ENCODE measurements around the gene CKM. TPM values are rescaled to one million over a fixed set of nuclear protein-coding genes. Genes with fewer than 3 reads are reported as not detected.
"Not testable (repeated sequence)": the region's sequence is repeated elsewhere in the genome, so short reads cannot be mapped to it uniquely, and the experiment has no call there.

The CKM gene
- total RNA-seq, 4 donors from 2014 or later = 0.66 to 1.4 (median 1.1) TPM; not detected in 1

DNA sequence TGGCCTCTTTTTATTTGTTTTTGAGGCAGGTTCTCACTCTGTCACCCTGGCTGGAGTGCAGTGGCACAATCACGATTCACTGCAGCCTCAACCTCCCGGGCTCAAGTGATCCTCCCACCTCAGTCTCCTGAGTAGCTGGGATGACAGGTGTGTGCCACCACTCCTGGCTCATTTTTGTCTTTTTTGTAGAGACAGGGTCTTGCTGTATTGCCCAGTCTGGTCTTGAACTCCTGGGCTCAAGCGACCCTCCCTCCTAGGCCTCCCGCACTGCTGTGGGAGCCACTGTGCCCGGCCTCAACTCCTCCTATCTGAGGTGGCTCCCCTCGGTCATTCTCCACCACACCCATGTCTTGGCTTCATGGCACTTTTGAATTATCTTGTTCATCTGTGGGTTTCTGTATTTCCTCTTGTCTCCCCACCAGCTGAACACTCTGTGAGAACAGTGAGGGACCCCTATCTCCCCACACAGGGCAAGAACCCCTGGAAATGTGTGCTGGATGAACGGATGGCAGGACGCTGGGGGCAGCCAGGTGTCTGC, 7.9 kb downstream of the CKM start:
- Histone ChIP-seq H3K27ac (replicated peaks in 1 of 4) (no peak overlapping the region), H3K27me3 (peaks cover 0 to 13% (median 0%) of the 10 kb centered on the region in 4 donors), H3K4me1 (peaks cover 0 to 3% (median under 1%) of the 10 kb centered on the region in 4 donors), H3K9me3 (no peaks in the 10 kb centered on the region), H3K4me3 (no peak overlapping the region), H3K36me3 (peaks cover 0 to 53% (median 0%) of the 10 kb centered on the region in 4 donors)
- no peak for DNase-seq (ENCODE audit: extremely low spot score)
- no peak for TF ChIP-seq POLR2A (IDR thresholded peaks at IDR 0.05; ENCODE audit: low read depth)
- no peak for TF ChIP-seq EP300 (IDR thresholded peaks at IDR 0.05)
- TF ChIP-seq, protein P1, sequence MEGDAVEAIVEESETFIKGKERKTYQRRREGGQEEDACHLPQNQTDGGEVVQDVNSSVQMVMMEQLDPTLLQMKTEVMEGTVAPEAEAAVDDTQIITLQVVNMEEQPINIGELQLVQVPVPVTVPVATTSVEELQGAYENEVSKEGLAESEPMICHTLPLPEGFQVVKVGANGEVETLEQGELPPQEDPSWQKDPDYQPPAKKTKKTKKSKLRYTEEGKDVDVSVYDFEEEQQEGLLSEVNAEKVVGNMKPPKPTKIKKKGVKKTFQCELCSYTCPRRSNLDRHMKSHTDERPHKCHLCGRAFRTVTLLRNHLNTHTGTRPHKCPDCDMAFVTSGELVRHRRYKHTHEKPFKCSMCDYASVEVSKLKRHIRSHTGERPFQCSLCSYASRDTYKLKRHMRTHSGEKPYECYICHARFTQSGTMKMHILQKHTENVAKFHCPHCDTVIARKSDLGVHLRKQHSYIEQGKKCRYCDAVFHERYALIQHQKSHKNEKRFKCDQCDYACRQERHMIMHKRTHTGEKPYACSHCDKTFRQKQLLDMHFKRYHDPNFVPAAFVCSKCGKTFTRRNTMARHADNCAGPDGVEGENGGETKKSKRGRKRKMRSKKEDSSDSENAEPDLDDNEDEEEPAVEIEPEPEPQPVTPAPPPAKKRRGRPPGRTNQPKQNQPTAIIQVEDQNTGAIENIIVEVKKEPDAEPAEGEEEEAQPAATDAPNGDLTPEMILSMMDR (IDR thresholded peaks at IDR 0.05) = no peak
- TF ChIP-seq POLR2AphosphoS5 (IDR thresholded peaks at IDR 0.05) = no peak
- 77% methylated on average over 8 of the region's 8 CpGs for WGBS
- intact Hi-C loops (cut with DNase I) = no loop called here

DNA sequence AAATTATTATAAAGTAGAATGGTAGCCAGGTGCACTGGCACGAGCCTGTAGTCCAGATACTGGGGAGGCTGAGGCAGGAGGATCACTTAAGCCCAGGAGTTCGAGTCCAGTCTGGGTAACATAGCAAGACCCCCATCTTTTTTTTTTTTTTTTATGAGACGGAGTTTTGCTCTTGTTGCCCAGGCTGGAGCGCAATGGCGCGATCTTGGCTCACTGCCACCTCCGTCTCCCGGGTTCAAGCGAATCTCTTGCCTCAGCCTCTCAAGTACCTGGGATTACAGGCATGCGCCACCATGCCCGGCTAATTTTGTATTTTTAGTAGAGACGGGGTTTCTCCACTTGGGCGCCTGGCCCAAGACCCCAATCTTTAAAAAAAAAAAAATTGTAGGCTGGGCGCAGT, 10.4 kb downstream of the CKM start:
- H3K9me3 ChIP-seq; H3K27ac ChIP-seq (replicated peaks in 1 of 4); H3K4me3 ChIP-seq; DNase-seq (ENCODE audit: extremely low spot score); H3K4me1 ChIP-seq; intact Hi-C loops (cut with DNase I): not testable (repeated sequence)
- Histone ChIP-seq H3K36me3 (peaks cover 0 to 40% (median 0%) of the 10 kb centered on the region in 4 donors), H3K27me3 (peaks cover 0 to 19% (median 0%) of the 10 kb centered on the region in 4 donors)
- WGBS = 93% methylated on average over 14 of the region's 14 CpGs

DNA sequence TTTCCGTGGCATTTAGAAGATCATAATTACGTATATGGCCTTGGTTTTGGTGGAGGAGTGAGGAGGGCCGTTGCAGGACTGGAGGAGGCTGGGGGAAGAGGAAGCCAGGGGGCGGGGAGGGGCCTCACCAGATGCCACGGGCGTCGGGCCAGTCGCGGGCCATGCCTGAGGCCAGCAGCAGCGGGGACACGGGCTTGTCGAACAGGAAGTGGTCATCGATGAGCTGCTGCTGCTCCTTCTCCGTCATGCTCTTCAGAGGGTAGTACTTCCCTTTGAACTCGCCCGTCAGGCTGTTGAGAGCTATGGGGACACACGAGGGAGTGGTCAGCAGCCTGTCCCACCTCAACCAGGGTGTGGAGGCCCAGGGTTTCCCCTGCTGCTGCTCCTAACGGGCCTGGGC, 11.1 kb downstream of the CKM start:
- peaks cover 0 to 4% (median 2%) of the 10 kb centered on the region in 4 donors for H3K4me1 ChIP-seq
- DNase-seq (ENCODE audit: extremely low spot score) = no peak
- no peak for TF ChIP-seq POLR2AphosphoS5 (IDR thresholded peaks at IDR 0.05)
- no peak for TF ChIP-seq POLR2A (IDR thresholded peaks at IDR 0.05; ENCODE audit: low read depth)
- no peak for TF ChIP-seq EP300 (IDR thresholded peaks at IDR 0.05)
- TF ChIP-seq, protein P1 (IDR thresholded peaks at IDR 0.05) = no peak
- H3K9me3 ChIP-seq = no peaks in the 10 kb centered on the region
- peaks cover 0 to 40% (median 0%) of the 10 kb centered on the region in 4 donors for H3K36me3 ChIP-seq
- no peak overlapping the region for H3K27ac ChIP-seq (replicated peaks in 1 of 4)
- no peak overlapping the region for H3K4me3 ChIP-seq
- peaks cover 0 to 20% (median 0%) of the 10 kb centered on the region in 4 donors for H3K27me3 ChIP-seq
- intact Hi-C loops (cut with DNase I) = no loop called here
- WGBS = 43% methylated on average over 6 of the region's 18 CpGs

DNA sequence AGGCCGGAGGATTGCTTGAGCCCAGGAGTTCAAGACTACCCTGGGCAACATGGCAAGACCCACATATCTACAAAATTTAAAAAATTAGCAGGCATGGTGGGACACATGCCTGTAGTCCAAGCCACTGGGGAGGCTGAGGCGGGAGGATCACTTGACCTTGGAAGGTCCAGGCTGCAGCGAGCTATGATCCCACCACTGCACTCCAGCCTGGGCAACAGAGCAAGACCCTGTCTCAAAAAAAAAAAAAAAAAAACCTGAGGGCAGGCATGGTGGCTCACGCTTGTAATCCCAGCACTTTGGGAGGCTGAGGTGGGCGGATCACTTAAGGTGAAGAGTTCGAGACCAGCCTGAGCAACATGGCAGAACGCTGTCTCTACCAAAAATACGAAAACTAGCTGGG, 13.4 kb downstream of the CKM start:
- Histone ChIP-seq H3K4me1 (peaks cover 0 to 13% (median 6%) of the 10 kb centered on the region in 4 donors), H3K36me3 (peaks cover 0 to 30% (median 0%) of the 10 kb centered on the region in 4 donors), H3K27me3 (peaks cover 0 to 12% (median 0%) of the 10 kb centered on the region in 4 donors)
- intact Hi-C loops (cut with DNase I); DNase-seq (ENCODE audit: extremely low spot score); H3K4me3 ChIP-seq; H3K9me3 ChIP-seq; H3K27ac ChIP-seq (replicated peaks in 1 of 4): not testable (repeated sequence)
- 90% methylated on average over 8 of the region's 8 CpGs for WGBS

DNA sequence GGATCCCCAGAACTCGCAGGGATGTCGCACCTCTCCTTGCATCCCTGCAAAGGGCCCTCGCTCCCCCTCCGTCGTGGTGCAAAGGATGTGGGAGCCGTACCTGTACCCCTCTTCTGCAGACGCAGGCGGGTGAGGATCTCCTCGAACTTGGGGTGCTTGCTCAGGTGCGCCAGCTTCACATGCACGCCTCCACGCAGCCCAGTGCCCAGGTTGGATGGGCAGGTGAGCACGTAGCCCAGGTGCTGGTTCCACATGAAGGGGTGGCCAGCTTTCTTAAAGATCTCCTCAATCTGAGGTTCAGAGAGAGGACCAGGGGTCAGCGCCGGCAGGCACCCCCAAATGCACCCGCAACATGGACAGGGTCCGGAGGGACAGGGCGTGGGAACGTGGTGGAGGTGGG, 15.3 kb downstream of the CKM start:
- Histone ChIP-seq H3K4me3 (no peak overlapping the region), H3K9me3 (no peaks in the 10 kb centered on the region), H3K27me3 (peaks cover 0 to 12% (median 0%) of the 10 kb centered on the region in 4 donors), H3K36me3 (peaks cover 0 to 28% (median 7%) of the 10 kb centered on the region in 4 donors), H3K27ac (replicated peaks in 1 of 4) (no peak overlapping the region), H3K4me1 (peaks cover 0 to 13% (median 6%) of the 10 kb centered on the region in 4 donors)
- no peak for DNase-seq (ENCODE audit: extremely low spot score)
- no peak for TF ChIP-seq POLR2AphosphoS5 (IDR thresholded peaks at IDR 0.05)
- TF ChIP-seq, protein P1 (IDR thresholded peaks at IDR 0.05) = no peak
- TF ChIP-seq POLR2A (IDR thresholded peaks at IDR 0.05; ENCODE audit: low read depth) = no peak
- TF ChIP-seq EP300 (IDR thresholded peaks at IDR 0.05) = no peak
- 94% methylated on average over 18 of the region's 19 CpGs for WGBS
- intact Hi-C loops (cut with DNase I) = no loop called here
